Measurements from ENCODE around the gene ERBB2.
"Not testable (repeated sequence)": the region's sequence is repeated elsewhere in the genome, so short reads cannot be mapped to it uniquely, and the experiment has no call there.

The ERBB2 gene

GRCh38 chr17:39759204-39759603 is 59.3 kb downstream of the ERBB2 start:
- peaks cover 84% of the 10 kb centered on the region for H3K27me3 ChIP-seq
- H3K9me3 ChIP-seq = no peaks in the 10 kb centered on the region
- no peaks in the 10 kb centered on the region for H3K4me1 ChIP-seq
- H3K36me3 ChIP-seq = no peaks in the 10 kb centered on the region
- TF ChIP-seq CTCF (IDR thresholded peaks at IDR 0.05; ENCODE audit: low read depth, low read length) = no peak
- no peak for DNase-seq
- no peak overlapping the region for H3K4me3 ChIP-seq (ENCODE audit: low read depth, low read length)

- Histone ChIP-seq H3K4me1 (no peaks in the 10 kb centered on the region), H3K27me3 (peaks cover 92% of the 10 kb centered on the region), H3K9me3 (peaks cover 13% of the 10 kb centered on the region), H3K36me3 (no peaks in the 10 kb centered on the region), H3K4me3 (ENCODE audit: low read depth, low read length) (no peak overlapping the region)
- no peak for DNase-seq
- TF ChIP-seq CTCF (IDR thresholded peaks at IDR 0.05; ENCODE audit: low read depth, low read length) = no peak
Measured at GRCh38 chr17:39761861-39762496, 62.1 kb downstream of the ERBB2 start.

DNA sequence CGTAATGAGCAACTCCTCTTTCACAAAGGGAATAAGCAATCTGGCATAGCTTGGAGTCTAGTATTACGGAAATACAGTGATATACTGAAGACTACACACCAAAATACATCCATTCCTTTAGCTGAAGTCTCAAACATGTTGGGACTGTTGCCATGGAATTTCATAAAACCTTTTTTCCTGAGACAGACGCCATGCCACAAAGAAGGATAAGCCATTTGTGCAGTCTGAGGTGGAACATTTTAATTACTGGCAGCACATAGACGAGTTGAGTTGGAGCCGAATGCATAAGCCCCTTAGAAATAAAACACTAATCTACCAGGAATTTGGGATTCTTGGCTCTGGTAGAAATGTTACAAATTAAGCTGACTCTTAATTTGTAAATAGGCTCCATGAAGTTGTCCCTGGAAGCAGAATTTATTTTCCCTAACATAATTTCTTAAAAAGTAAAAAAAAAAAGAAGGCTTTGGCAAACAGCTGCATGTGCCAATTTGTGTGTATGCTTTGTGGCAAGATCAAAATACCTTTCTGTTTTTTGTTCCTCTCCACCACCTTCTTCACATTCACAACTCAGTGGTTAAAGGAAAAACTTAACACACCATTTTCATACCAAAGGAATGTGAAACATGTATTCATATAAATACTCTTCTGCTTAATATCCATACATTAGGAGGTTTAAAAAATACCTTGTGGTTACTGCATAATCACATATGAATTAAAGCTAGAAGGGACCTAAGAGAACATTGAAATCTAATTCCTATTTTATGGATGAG is 63.4 kb downstream of the ERBB2 start:
- Histone ChIP-seq H3K36me3 (no peaks in the 10 kb centered on the region), H3K4me1 (no peaks in the 10 kb centered on the region), H3K27me3 (peaks cover 90% of the 10 kb centered on the region), H3K4me3 (ENCODE audit: low read depth, low read length) (no peak overlapping the region), H3K9me3 (peaks cover 13% of the 10 kb centered on the region)
- no peak for TF ChIP-seq CTCF (IDR thresholded peaks at IDR 0.05; ENCODE audit: low read depth, low read length)
- no peak for DNase-seq

- peaks cover 90% of the 10 kb centered on the region for H3K27me3 ChIP-seq
- H3K9me3 ChIP-seq = peaks cover 13% of the 10 kb centered on the region
- H3K4me1 ChIP-seq; DNase-seq; H3K4me3 ChIP-seq (ENCODE audit: low read depth, low read length); H3K36me3 ChIP-seq: not testable (repeated sequence)
Measured at GRCh38 chr17:39764171-39764570, 64.3 kb downstream of the ERBB2 start.

DNA sequence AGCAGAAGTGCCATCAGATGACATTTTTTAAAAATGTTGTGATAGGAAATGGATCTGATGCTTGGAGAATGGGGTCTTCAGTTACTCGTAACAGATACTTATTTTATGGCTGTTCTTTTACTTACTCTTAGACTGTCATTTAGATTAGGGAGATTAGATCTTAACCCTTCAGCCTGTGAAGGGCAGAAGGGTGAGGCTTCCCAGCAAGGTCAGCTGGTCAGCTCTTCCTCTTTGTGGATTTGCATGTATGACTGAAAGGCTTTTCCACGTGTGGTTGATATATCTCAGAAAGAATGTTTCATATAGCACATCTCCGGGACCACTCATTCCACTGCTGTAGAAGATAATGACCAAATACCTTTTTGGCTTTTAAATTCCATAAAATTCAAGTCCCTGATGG is 65.3 kb downstream of the ERBB2 start:
- no peak for TF ChIP-seq CTCF (IDR thresholded peaks at IDR 0.05; ENCODE audit: low read depth, low read length)
- no peaks in the 10 kb centered on the region for H3K4me1 ChIP-seq
- no peaks in the 10 kb centered on the region for H3K36me3 ChIP-seq
- H3K27me3 ChIP-seq = peaks cover 91% of the 10 kb centered on the region
- DNase-seq = no peak
- H3K9me3 ChIP-seq = peaks cover 13% of the 10 kb centered on the region
- no peak overlapping the region for H3K4me3 ChIP-seq (ENCODE audit: low read depth, low read length)

DNA sequence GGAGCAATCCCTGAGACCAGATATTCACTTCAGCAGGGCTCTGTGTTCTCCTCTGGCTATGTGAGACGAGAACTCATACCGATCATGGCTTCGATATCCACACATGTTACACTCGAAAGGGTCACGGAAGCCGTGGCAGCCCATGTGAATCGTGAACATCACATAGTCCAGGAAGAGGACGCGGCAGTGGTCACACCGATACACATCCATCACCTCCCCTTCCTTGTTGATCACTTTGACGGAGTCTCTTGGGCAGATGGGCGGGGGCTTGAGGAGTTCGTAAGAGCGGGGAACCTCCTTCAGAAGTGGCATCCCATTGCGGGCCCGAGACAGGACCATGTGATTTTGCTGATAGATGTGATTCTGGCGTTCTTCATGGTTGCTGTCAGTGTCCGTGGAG is 65.9 kb downstream of the ERBB2 start:
- Histone ChIP-seq H3K27me3 (peaks cover 87% of the 10 kb centered on the region), H3K4me3 (ENCODE audit: low read depth, low read length) (no peak overlapping the region), H3K36me3 (no peaks in the 10 kb centered on the region), H3K9me3 (peaks cover 13% of the 10 kb centered on the region), H3K4me1 (no peaks in the 10 kb centered on the region)
- TF ChIP-seq CTCF (IDR thresholded peaks at IDR 0.05; ENCODE audit: low read depth, low read length) = no peak
- DNase-seq = no peak
